ENCODE results near the gene TRPC3. TPM values are rescaled to one million over a fixed set of nuclear protein-coding genes. Genes with fewer than 3 reads are reported as not detected.

TRPC3 gene
- total RNA-seq, 1 donor: under 0.01 TPM

GRCh38 chr4:121950680-121951520, 960 bp downstream of the TRPC3 start:
- Histone ChIP-seq H3K4me1 (ENCODE audit: insufficient read depth, low read length) (peaks cover 8% of the 10 kb centered on the region), H2AFZ (ENCODE audit: low read length) (peak overlapping the region; percentile 91), H3K27me3 (ENCODE audit: insufficient read depth, low read length) (peaks cover 50% of the 10 kb centered on the region), H3K4me2 (ENCODE audit: insufficient read depth, low read length) (peak overlapping the region; percentile 98), H3K27ac (ENCODE audit: low read depth, low read length) (no peak overlapping the region), H3K9me3 (ENCODE audit: low read depth, low read length) (no peaks in the 10 kb centered on the region), H4K20me1 (ENCODE audit: insufficient read depth, low read length) (no peaks in the 10 kb centered on the region), H3K79me2 (ENCODE audit: insufficient read depth, low read length) (no peaks in the 10 kb centered on the region), H3K36me3 (ENCODE audit: insufficient read depth, low read length) (no peaks in the 10 kb centered on the region), H3K4me3 (ENCODE audit: insufficient read depth, low read length) (peak overlapping the region; percentile 73)
- DNase-seq (ENCODE audit: insufficient read length, low spot score, missing footprints): peak; percentile 82
- TF ChIP-seq CTCF (IDR thresholded peaks at IDR 0.05; ENCODE audit: extremely low read depth, low read depth, low read length): no peak

- Histone ChIP-seq H3K36me3 (ENCODE audit: insufficient read depth, low read length) (no peaks in the 10 kb centered on the region), H2AFZ (ENCODE audit: low read length) (peak overlapping the region; percentile 91), H3K9me3 (ENCODE audit: low read depth, low read length) (no peaks in the 10 kb centered on the region), H3K4me3 (ENCODE audit: insufficient read depth, low read length) (peak overlapping the region; percentile 73), H3K4me1 (ENCODE audit: insufficient read depth, low read length) (peaks cover 8% of the 10 kb centered on the region), H3K79me2 (ENCODE audit: insufficient read depth, low read length) (no peaks in the 10 kb centered on the region), H3K27me3 (ENCODE audit: insufficient read depth, low read length) (peaks cover 51% of the 10 kb centered on the region), H3K4me2 (ENCODE audit: insufficient read depth, low read length) (peak overlapping the region; percentile 98), H4K20me1 (ENCODE audit: insufficient read depth, low read length) (no peaks in the 10 kb centered on the region), H3K27ac (ENCODE audit: low read depth, low read length) (no peak overlapping the region)
- TF ChIP-seq CTCF (IDR thresholded peaks at IDR 0.05; ENCODE audit: extremely low read depth, low read depth, low read length): peak; percentile 66
- peak; percentile 98 for DNase-seq (ENCODE audit: insufficient read length, low spot score, missing footprints)
These were observed 1.6 kb downstream of the TRPC3 start for GRCh38 chr4:121950212-121950679.

DNA sequence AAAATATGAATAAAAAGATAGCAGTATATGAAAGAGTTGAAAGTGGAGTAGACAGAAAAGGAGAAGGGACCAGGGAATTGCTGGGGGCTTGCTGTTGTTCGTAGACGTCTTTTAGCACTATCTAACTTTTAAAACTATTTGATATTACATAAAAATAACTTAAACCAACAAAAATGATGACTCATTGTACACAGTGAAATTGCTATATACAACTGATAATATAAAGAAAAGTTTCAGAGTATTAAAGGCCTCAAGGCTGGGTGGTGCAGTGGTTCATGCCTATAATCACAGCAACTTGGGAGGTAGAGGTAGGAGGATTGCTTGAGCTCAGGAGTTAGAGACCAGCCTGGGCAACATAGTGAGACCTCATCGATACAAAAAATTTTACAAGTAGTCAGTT, 5.2 kb downstream of the TRPC3 start:
- no peak for TF ChIP-seq CTCF (IDR thresholded peaks at IDR 0.05; ENCODE audit: extremely low read depth, low read depth, low read length)
- no peaks in the 10 kb centered on the region for H3K9me3 ChIP-seq (ENCODE audit: low read depth, low read length)
- H3K27ac ChIP-seq (ENCODE audit: low read depth, low read length): no peak overlapping the region
- DNase-seq (ENCODE audit: insufficient read length, low spot score, missing footprints): no peak
- peaks cover 8% of the 10 kb centered on the region for H3K4me1 ChIP-seq (ENCODE audit: insufficient read depth, low read length)
- H3K79me2 ChIP-seq (ENCODE audit: insufficient read depth, low read length): no peaks in the 10 kb centered on the region
- peaks cover 22% of the 10 kb centered on the region for H3K27me3 ChIP-seq (ENCODE audit: insufficient read depth, low read length)
- no peak overlapping the region for H3K4me3 ChIP-seq (ENCODE audit: insufficient read depth, low read length)
- H3K36me3 ChIP-seq (ENCODE audit: insufficient read depth, low read length): no peaks in the 10 kb centered on the region
- H4K20me1 ChIP-seq (ENCODE audit: insufficient read depth, low read length): no peaks in the 10 kb centered on the region
- no peak overlapping the region for H3K4me2 ChIP-seq (ENCODE audit: insufficient read depth, low read length)
- H2AFZ ChIP-seq (ENCODE audit: low read length): no peak overlapping the region

GRCh38 chr4:121943941-121944340, 7.9 kb downstream of the TRPC3 start:
- Histone ChIP-seq H3K4me3 (ENCODE audit: insufficient read depth, low read length) (no peak overlapping the region), H3K79me2 (ENCODE audit: insufficient read depth, low read length) (no peaks in the 10 kb centered on the region), H3K27ac (ENCODE audit: low read depth, low read length) (no peak overlapping the region), H3K4me2 (ENCODE audit: insufficient read depth, low read length) (no peak overlapping the region), H3K9me3 (ENCODE audit: low read depth, low read length) (no peaks in the 10 kb centered on the region), H3K36me3 (ENCODE audit: insufficient read depth, low read length) (no peaks in the 10 kb centered on the region), H3K4me1 (ENCODE audit: insufficient read depth, low read length) (no peaks in the 10 kb centered on the region), H2AFZ (ENCODE audit: low read length) (no peak overlapping the region), H4K20me1 (ENCODE audit: insufficient read depth, low read length) (no peaks in the 10 kb centered on the region), H3K27me3 (ENCODE audit: insufficient read depth, low read length) (peaks cover 6% of the 10 kb centered on the region)
- DNase-seq (ENCODE audit: insufficient read length, low spot score, missing footprints): no peak
- peak; percentile 34 for TF ChIP-seq CTCF (IDR thresholded peaks at IDR 0.05; ENCODE audit: extremely low read depth, low read depth, low read length)
